ENCODE data around the gene ACOT13.

The ACOT13 gene

GRCh38 chr6:24630856-24631505 is 35.9 kb upstream of the ACOT13 start:
- Histone ChIP-seq H2BK120ac (ENCODE audit: low read depth, low read length) (no peak overlapping the region), H3K18ac (ENCODE audit: low read depth in 1 of 2, low read length in 2 of 2) (no peak overlapping the region), H3K14ac (ENCODE audit: low read length in 2 of 2) (no peak overlapping the region), H3K4ac (ENCODE audit: low read depth in 1 of 2, low read length in 2 of 2) (no peak overlapping the region), H3K9ac (ENCODE audit: low read length) (no peak overlapping the region), H2BK15ac (ENCODE audit: low read depth, poor library complexity, severe bottlenecking) (no peak overlapping the region), H2BK5ac (ENCODE audit: low read depth, low read length, poor library complexity, severe bottlenecking) (no peak overlapping the region), H4K8ac (ENCODE audit: low read length) (no peak overlapping the region), H3K4me3 (ENCODE audit: insufficient read depth in 1 of 2, low read depth in 1 of 2, low read length in 2 of 2) (no peak overlapping the region), H3K27me3 (ENCODE audit: control insufficient read depth in 1 of 2, insufficient read depth in 1 of 2, low read length in 2 of 2) (peaks cover 0 to 3% of the 10 kb centered on the region in 2 experiments), H3K4me1 (ENCODE audit: control insufficient read depth, insufficient read depth, low read depth, low read length) (no peaks in the 10 kb centered on the region), H2AK5ac (ENCODE audit: low read length, severe bottlenecking) (no peak overlapping the region), H4K91ac (ENCODE audit: low read length) (no peak overlapping the region), H2AFZ (ENCODE audit: low read depth, low read length) (no peak overlapping the region), H3K4me2 (ENCODE audit: low read length, poor library complexity, severe bottlenecking) (no peak overlapping the region), H2BK12ac (ENCODE audit: low read length in 2 of 2) (no peak overlapping the region), H3K23ac (ENCODE audit: low read length in 2 of 2) (no peak overlapping the region), H3K9me3 (ENCODE audit: control insufficient read depth, low read length) (peaks cover 4% of the 10 kb centered on the region), H3K79me1 (replicated peaks; ENCODE audit: low read length, poor library complexity, severe bottlenecking) (no peaks in the 10 kb centered on the region), H3K36me3 (ENCODE audit: control insufficient read depth in 1 of 2, insufficient read depth in 2 of 2, low read depth in 1 of 2, low read length in 2 of 2) (no peaks in the 10 kb centered on the region), H3K27ac (ENCODE audit: low read length, poor library complexity, severe bottlenecking) (no peak overlapping the region)
- no peak for DNase-seq
- 57% methylated on average over 4 of the region's 5 CpGs for WGBS

GRCh38 chr6:24631671-24632070 is 35.2 kb upstream of the ACOT13 start:
- 56% methylated on average over 4 of the region's 5 CpGs for WGBS
- H3K27ac ChIP-seq (ENCODE audit: low read length, poor library complexity, severe bottlenecking), result no peak overlapping the region
- H3K36me3 ChIP-seq (ENCODE audit: control insufficient read depth in 1 of 2, insufficient read depth in 2 of 2, low read depth in 1 of 2, low read length in 2 of 2), result no peaks in the 10 kb centered on the region
- no peak for DNase-seq
- H2BK5ac ChIP-seq (ENCODE audit: low read depth, low read length, poor library complexity, severe bottlenecking), result no peak overlapping the region
- H2BK12ac ChIP-seq (ENCODE audit: low read length in 2 of 2), result no peak overlapping the region
- H3K4me3 ChIP-seq (ENCODE audit: insufficient read depth in 1 of 2, low read depth in 1 of 2, low read length in 2 of 2), result no peak overlapping the region
- H3K4ac ChIP-seq (ENCODE audit: low read depth in 1 of 2, low read length in 2 of 2), result no peak overlapping the region
- no peak overlapping the region for H2BK15ac ChIP-seq (ENCODE audit: low read depth, poor library complexity, severe bottlenecking)
- no peak overlapping the region for H3K23ac ChIP-seq (ENCODE audit: low read length in 2 of 2)
- no peak overlapping the region for H2AFZ ChIP-seq (ENCODE audit: low read depth, low read length)
- H2AK5ac ChIP-seq (ENCODE audit: low read length, severe bottlenecking), result no peak overlapping the region
- no peak overlapping the region for H3K14ac ChIP-seq (ENCODE audit: low read length in 2 of 2)
- H3K9ac ChIP-seq (ENCODE audit: low read length), result no peak overlapping the region
- H3K4me1 ChIP-seq (ENCODE audit: control insufficient read depth, insufficient read depth, low read depth, low read length), result no peaks in the 10 kb centered on the region
- H3K27me3 ChIP-seq (ENCODE audit: control insufficient read depth in 1 of 2, insufficient read depth in 1 of 2, low read length in 2 of 2), result peaks cover 0 to 3% of the 10 kb centered on the region in 2 experiments
- H4K8ac ChIP-seq (ENCODE audit: low read length), result no peak overlapping the region
- H3K4me2 ChIP-seq (ENCODE audit: low read length, poor library complexity, severe bottlenecking), result no peak overlapping the region
- H3K79me1 ChIP-seq (replicated peaks; ENCODE audit: low read length, poor library complexity, severe bottlenecking), result no peaks in the 10 kb centered on the region
- H2BK120ac ChIP-seq (ENCODE audit: low read depth, low read length), result no peak overlapping the region
- peaks cover 4% of the 10 kb centered on the region for H3K9me3 ChIP-seq (ENCODE audit: control insufficient read depth, low read length)
- no peak overlapping the region for H3K18ac ChIP-seq (ENCODE audit: low read depth in 1 of 2, low read length in 2 of 2)
- H4K91ac ChIP-seq (ENCODE audit: low read length), result no peak overlapping the region

- no CpG with 5 or more reads among the region's 1 CpG for WGBS
- H4K8ac ChIP-seq (ENCODE audit: low read length), result no peak overlapping the region
- H2BK12ac ChIP-seq (ENCODE audit: low read length in 2 of 2), result no peak overlapping the region
- H3K4me1 ChIP-seq (ENCODE audit: control insufficient read depth, insufficient read depth, low read depth, low read length), result no peaks in the 10 kb centered on the region
- no peak overlapping the region for H3K14ac ChIP-seq (ENCODE audit: low read length in 2 of 2)
- DNase-seq, result no peak
- no peak overlapping the region for H2BK120ac ChIP-seq (ENCODE audit: low read depth, low read length)
- H3K27me3 ChIP-seq (ENCODE audit: control insufficient read depth in 1 of 2, insufficient read depth in 1 of 2, low read length in 2 of 2), result no peaks in the 10 kb centered on the region
- no peak overlapping the region for H2AK5ac ChIP-seq (ENCODE audit: low read length, severe bottlenecking)
- no peak overlapping the region for H3K23ac ChIP-seq (ENCODE audit: low read length in 2 of 2)
- no peak overlapping the region for H3K18ac ChIP-seq (ENCODE audit: low read depth in 1 of 2, low read length in 2 of 2)
- H2AFZ ChIP-seq (ENCODE audit: low read depth, low read length), result no peak overlapping the region
- H2BK15ac ChIP-seq (ENCODE audit: low read depth, poor library complexity, severe bottlenecking), result no peak overlapping the region
- H3K36me3 ChIP-seq (ENCODE audit: control insufficient read depth in 1 of 2, insufficient read depth in 2 of 2, low read depth in 1 of 2, low read length in 2 of 2), result no peaks in the 10 kb centered on the region
- no peak overlapping the region for H2BK5ac ChIP-seq (ENCODE audit: low read depth, low read length, poor library complexity, severe bottlenecking)
- H3K4me2 ChIP-seq (ENCODE audit: low read length, poor library complexity, severe bottlenecking), result no peak overlapping the region
- no peak overlapping the region for H3K9ac ChIP-seq (ENCODE audit: low read length)
- H3K4me3 ChIP-seq (ENCODE audit: insufficient read depth in 1 of 2, low read depth in 1 of 2, low read length in 2 of 2), result no peak overlapping the region
- no peak overlapping the region for H3K27ac ChIP-seq (ENCODE audit: low read length, poor library complexity, severe bottlenecking)
- peaks cover 4% of the 10 kb centered on the region for H3K9me3 ChIP-seq (ENCODE audit: control insufficient read depth, low read length)
- H4K91ac ChIP-seq (ENCODE audit: low read length), result no peak overlapping the region
- H3K79me1 ChIP-seq (replicated peaks; ENCODE audit: low read length, poor library complexity, severe bottlenecking), result no peaks in the 10 kb centered on the region
- no peak overlapping the region for H3K4ac ChIP-seq (ENCODE audit: low read depth in 1 of 2, low read length in 2 of 2)
These were observed 34.3 kb upstream of the ACOT13 start for GRCh38 chr6:24632573-24632972.

GRCh38 chr6:24636681-24637080 is 30.2 kb upstream of the ACOT13 start:
- no peaks in the 10 kb centered on the region for H3K36me3 ChIP-seq (ENCODE audit: control insufficient read depth in 1 of 2, insufficient read depth in 2 of 2, low read depth in 1 of 2, low read length in 2 of 2)
- H2AFZ ChIP-seq (ENCODE audit: low read depth, low read length), result no peak overlapping the region
- H2BK120ac ChIP-seq (ENCODE audit: low read depth, low read length), result no peak overlapping the region
- peaks cover 4% of the 10 kb centered on the region for H3K9me3 ChIP-seq (ENCODE audit: control insufficient read depth, low read length)
- no peak overlapping the region for H3K4me3 ChIP-seq (ENCODE audit: insufficient read depth in 1 of 2, low read depth in 1 of 2, low read length in 2 of 2)
- H3K4me1 ChIP-seq (ENCODE audit: control insufficient read depth, insufficient read depth, low read depth, low read length), result no peaks in the 10 kb centered on the region
- no peaks in the 10 kb centered on the region for H3K27me3 ChIP-seq (ENCODE audit: control insufficient read depth in 1 of 2, insufficient read depth in 1 of 2, low read length in 2 of 2)
- no peak overlapping the region for H3K4ac ChIP-seq (ENCODE audit: low read depth in 1 of 2, low read length in 2 of 2)
- no peak overlapping the region for H3K14ac ChIP-seq (ENCODE audit: low read length in 2 of 2)
- no peak overlapping the region for H2AK5ac ChIP-seq (ENCODE audit: low read length, severe bottlenecking)
- no peak overlapping the region for H3K27ac ChIP-seq (ENCODE audit: low read length, poor library complexity, severe bottlenecking)
- H3K4me2 ChIP-seq (ENCODE audit: low read length, poor library complexity, severe bottlenecking), result no peak overlapping the region
- H3K18ac ChIP-seq (ENCODE audit: low read depth in 1 of 2, low read length in 2 of 2), result no peak overlapping the region
- no peak overlapping the region for H2BK5ac ChIP-seq (ENCODE audit: low read depth, low read length, poor library complexity, severe bottlenecking)
- no peak overlapping the region for H2BK12ac ChIP-seq (ENCODE audit: low read length in 2 of 2)
- H3K9ac ChIP-seq (ENCODE audit: low read length), result no peak overlapping the region
- H2BK15ac ChIP-seq (ENCODE audit: low read depth, poor library complexity, severe bottlenecking), result no peak overlapping the region
- no peaks in the 10 kb centered on the region for H3K79me1 ChIP-seq (replicated peaks; ENCODE audit: low read length, poor library complexity, severe bottlenecking)
- no peak overlapping the region for H4K8ac ChIP-seq (ENCODE audit: low read length)
- no peak overlapping the region for H3K23ac ChIP-seq (ENCODE audit: low read length in 2 of 2)
- no peak overlapping the region for H4K91ac ChIP-seq (ENCODE audit: low read length)
- no peak for DNase-seq

Measured in mesenchymal stem cell (in vitro differentiated cells and primary cell).